CD4-positive, alpha-beta T cell treated with Interferon gamma for 1 hour (primary cell): Measurements from ENCODE around the gene DNAJB1.
"Not testable (repeated sequence)": the region's sequence is repeated elsewhere in the genome, so short reads cannot be mapped to it uniquely, and the experiment has no call there.

ENCODE experiments used
- DNase-seq: peaks from one replicate; pipeline ENCODE4 v3.0.0-alpha.2; 2020

Gene DNAJB1

GRCh38 chr19:14552006-14552360, 33.8 kb upstream of the DNAJB1 start:
- DNase-seq: not testable (repeated sequence)

GRCh38 chr19:14551134-14552005, 33.2 kb upstream of the DNAJB1 start:
- DNase-seq: peak; percentile 82

- no peak for DNase-seq
Observed at GRCh38 chr19:14550201-14550754, 32.1 kb upstream of the DNAJB1 start.

- no peak for DNase-seq
Observed at GRCh38 chr19:14545716-14546082, 27.5 kb upstream of the DNAJB1 start.

GRCh38 chr19:14544977-14545715, 26.9 kb upstream of the DNAJB1 start:
- DNase-seq: no peak

GRCh38 chr19:14544047-14544446, 25.9 kb upstream of the DNAJB1 start:
- no peak for DNase-seq

GRCh38 chr19:14542711-14543328, 24.6 kb upstream of the DNAJB1 start:
- no peak for DNase-seq

- not testable (repeated sequence) for DNase-seq
Observed at GRCh38 chr19:14541979-14542378, 23.8 kb upstream of the DNAJB1 start.

GRCh38 chr19:14540741-14541525, 22.7 kb upstream of the DNAJB1 start:
- no peak for DNase-seq

DNA sequence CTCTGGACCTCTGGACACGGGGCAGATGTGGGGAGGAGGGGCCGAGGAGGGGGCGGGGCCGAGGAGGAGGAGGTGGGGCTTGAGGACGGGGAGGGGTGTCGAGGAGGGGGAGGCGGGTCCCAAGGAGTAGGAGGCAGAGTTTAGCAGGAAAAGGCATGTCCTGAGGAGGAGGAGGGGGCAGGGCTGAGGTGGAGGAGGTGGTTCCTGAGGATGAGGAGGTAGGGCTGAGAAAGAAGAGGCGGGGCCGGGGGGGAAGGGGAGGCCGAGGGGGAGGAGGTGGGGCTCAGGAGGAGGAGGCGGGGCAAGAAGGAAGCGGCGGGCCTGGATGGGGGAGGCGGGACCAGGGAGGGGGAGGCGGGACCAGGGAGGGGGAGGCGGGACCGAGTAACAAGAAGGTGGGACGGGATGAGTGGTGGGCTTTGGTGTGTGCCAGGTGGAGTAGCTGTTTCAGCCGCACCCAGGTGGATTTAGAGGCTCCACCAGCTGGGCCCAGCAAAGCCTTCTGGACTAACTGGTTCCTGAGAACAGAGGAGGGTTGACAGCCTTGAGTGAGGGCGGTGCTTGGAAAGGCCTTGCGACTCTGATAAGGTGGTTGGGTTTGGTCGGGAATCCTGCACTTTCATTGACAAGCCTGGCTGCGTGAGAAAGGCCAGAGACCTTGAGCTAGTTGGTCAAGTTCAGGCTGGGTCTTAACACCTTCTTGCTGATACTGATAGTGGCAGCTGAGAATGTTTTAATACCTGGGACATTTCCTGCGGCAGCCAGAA, 18.9 kb upstream of the DNAJB1 start:
- DNase-seq: peak; percentile 54

DNA sequence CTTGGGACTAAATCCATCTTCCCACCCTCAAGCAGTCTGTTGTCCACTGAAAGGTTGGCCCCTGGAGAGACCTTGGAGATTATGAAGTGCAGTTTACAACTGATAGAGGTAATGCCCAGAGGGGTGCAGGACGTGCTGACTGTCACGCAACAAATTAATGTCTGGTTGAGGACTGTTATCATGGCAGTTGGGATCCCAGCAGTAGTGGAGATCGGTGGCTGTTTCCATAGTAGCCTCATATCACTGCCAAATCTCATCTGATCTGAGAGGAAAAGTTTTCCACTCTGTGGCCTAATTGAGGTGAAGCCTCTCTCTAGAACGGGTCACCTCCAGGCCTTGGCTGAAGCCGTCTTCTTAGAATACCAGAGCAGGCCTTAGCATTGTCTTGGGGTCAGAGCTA, 15.3 kb upstream of the DNAJB1 start:
- DNase-seq: no peak

GRCh38 chr19:14530506-14530905, 12.3 kb upstream of the DNAJB1 start:
- no peak for DNase-seq

- DNase-seq: no peak
Observed at GRCh38 chr19:14530005-14530348, 11.8 kb upstream of the DNAJB1 start.

GRCh38 chr19:14529254-14530004, 11.2 kb upstream of the DNAJB1 start, which contains the start of gene TECR:
Gene TECR (plus strand): TSS chr19:14529594. CDS start chr19:14529697, 103 bp downstream.
- peak; percentile 100 for DNase-seq

- no peak for DNase-seq
Observed at GRCh38 chr19:14528419-14529253, 10.4 kb upstream of the DNAJB1 start.

- DNase-seq: no peak
Observed at GRCh38 chr19:14526423-14526822, 8.2 kb upstream of the DNAJB1 start.

GRCh38 chr19:14525729-14526128, 7.5 kb upstream of the DNAJB1 start:
- no peak for DNase-seq

DNA sequence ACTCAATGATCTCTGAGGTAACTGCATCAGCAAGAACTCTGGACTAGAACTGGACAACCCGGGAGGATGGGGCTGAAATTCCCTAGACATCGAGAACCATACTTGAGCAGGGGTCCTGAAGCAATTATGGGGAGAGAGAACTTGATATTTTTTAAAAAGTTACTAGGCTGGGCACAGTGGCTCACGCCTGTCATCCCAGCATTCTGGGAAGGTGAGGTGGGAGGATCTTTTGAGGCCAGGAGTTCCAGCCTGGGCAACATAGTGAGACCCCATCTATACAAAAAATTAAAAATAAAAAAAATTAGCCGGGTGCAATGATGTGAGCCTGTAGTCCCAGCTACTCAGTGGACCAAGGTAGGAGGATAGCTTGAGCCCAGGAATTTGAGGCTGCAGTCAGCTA, 2.3 kb upstream of the DNAJB1 start:
- no peak for DNase-seq

DNA sequence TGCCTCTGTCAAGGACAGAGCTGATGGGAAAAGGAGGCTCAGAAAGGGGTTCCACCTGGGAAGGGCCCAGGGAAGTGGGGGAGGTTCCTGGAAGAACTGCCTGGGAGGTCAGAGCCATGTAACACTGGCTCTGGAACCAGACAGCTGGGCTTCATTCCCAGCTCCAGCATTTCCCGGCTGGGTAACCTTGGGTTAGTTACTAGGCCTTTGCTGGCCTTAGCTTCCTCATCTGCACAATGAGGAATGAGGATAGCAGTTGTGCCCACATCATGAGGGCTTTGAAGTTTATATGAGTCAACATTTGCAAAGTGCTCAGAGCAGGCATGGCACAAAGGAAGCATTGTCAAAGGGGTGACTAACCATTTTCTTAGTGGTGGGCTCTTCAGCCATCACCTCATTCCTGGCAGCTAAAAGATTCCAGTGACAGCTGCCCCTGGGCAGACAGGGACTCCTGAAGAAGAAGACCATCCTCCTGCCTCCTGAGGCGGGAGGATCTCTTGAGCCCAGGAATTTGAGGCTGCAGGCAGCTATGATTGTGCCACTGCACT, 1.7 kb upstream of the DNAJB1 start:
- no peak for DNase-seq
